Measurements from ENCODE around the gene VPS35L.

The VPS35L gene

DNA sequence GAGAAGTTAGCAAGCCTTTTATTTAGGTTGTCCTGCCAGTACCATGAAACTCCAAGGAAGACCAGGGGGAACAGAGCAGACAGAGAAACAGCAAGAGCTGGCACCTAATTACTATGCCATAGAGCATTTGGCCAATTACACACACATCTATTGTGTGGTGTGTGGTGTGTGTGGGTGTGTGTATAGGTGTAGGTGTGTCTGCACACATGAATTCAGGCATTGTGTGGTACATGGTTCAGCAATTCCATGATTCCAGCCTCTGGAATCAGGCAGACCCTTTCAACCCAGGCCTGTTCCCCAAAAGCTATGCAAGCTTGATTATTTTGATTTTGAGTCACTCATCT lies 188.3 kb downstream of the VPS35L start:
- H3K4me3 ChIP-seq (ENCODE audit: low read depth, low read length): no peak overlapping the region
- no peak for TF ChIP-seq CTCF (IDR thresholded peaks at IDR 0.05; ENCODE audit: low read depth, low read length)

- TF ChIP-seq CTCF (IDR thresholded peaks at IDR 0.05; ENCODE audit: low read depth, low read length): no peak
- no peak overlapping the region for H3K4me3 ChIP-seq (ENCODE audit: low read depth, low read length)
Measured at GRCh38 chr16:19744670-19745069, 189.2 kb downstream of the VPS35L start.

- no peak overlapping the region for H3K4me3 ChIP-seq (ENCODE audit: low read depth, low read length)
Measured at GRCh38 chr16:19745286-19746010, 189.9 kb downstream of the VPS35L start.

DNA sequence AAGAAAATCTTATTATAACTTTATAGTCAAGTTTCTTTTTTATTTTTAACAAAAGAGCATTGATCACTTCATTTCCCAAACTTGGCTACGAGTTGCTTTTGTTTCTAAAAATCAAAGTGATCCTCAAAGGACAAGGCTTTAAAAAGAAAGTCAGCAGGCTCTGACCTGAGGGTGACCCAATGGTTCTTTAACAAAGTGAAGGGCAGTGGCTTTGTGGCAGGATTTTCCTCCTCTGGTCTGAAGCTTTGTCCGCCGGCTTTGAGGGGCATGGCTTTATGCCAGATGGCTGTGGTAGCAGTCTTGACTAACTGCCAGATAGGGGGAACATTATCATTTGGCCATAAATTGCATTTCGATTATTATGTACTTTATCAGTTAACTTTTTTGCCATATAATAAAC lies 191.1 kb downstream of the VPS35L start:
- no peak for TF ChIP-seq CTCF (IDR thresholded peaks at IDR 0.05; ENCODE audit: low read depth, low read length)

More at GRCh38 chr16:19745286-19746010, 189.9 kb downstream of the VPS35L start:
- no peak for TF ChIP-seq CTCF (IDR thresholded peaks at IDR 0.05; ENCODE audit: low read depth, low read length)

DNA sequence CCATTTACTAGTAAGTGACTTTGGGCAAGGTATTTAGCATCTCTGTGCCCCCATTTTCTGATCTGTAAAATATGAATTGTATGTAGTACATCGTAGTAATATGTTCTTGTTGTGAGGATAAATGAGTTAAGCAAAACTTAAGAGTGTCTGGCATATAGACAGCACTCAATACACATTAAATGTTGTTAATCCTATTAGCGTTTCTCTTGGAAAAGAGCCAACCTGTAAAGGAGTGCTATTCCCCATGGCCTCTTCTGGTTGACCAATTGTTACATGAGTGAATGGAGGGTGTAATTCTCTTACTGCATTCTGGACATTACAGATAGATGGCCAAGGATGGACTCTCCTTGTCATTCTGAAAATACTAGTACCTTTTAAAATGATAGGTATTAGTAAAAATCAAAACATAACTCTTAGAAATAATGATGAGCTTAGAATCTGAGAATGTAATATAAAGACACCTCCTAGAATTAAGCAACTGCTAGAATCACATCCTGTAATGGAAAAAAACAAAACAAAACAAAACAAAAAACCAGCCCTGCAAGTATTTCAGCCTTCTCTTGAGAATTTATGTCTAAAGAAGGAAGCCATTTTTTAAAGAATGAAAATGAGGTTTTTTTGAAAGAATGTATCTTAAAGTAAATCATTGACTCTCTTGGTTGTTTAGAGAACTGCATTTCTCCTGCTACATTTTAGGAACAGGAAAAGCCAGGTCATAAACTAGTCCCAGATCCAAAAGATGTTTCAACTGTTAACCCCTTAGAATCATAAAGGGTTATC lies 193.1 kb downstream of the VPS35L start:
- no peak for TF ChIP-seq CTCF (IDR thresholded peaks at IDR 0.05; ENCODE audit: low read depth, low read length)
- no peak overlapping the region for H3K4me3 ChIP-seq (ENCODE audit: low read depth, low read length)

More for the DNA sequence above, 191.1 kb downstream of the VPS35L start:
- H3K4me3 ChIP-seq (ENCODE audit: low read depth, low read length): no peak overlapping the region

DNA sequence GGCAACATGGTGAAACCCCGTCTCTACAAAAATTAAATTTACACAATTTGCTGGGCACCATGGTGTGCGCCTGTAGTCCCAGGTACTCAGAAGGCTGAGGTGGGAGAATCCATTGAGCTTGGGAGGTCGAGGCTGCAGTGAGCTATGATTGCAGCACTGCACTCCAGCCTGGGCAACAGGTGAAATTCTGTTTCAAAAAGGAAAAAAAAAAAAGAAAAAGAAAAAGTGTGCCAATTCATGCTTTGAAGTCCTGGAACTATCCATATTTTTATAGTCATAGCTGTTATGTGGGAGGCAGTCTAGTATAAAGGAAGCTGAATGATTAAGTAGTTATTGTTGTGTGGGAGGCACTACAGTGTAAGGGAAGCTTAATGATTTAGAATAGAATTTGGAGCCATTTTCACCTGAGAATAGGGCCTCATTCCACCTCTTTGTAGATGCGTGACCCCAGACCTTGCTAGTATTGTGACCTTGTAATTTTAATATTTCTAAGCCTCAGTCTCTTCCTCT lies 194.1 kb downstream of the VPS35L start:
- TF ChIP-seq CTCF (IDR thresholded peaks at IDR 0.05; ENCODE audit: low read depth, low read length): no peak
- no peak overlapping the region for H3K4me3 ChIP-seq (ENCODE audit: low read depth, low read length)
